Prostate gland (tissue), 2 donors: ENCODE results near the gene LEKR1. TPM values are rescaled to one million over a fixed set of nuclear protein-coding genes. Genes with fewer than 3 reads are reported as not detected.

ENCODE experiments used
- DNase-seq: peaks from one replicate; pipeline ENCODE4 v3.0.0-alpha.2; 2019; ENCODE audit warnings: low spot score
- H3K27ac ChIP-seq, 2 donors: fragments of 200-600 bp; sonication (generic); 2 replicates each; pipeline ENCODE4 v1.5.1; 2017 to 2019
- H3K27me3 ChIP-seq: fragments of 200-600 bp; sonication (generic); replicated peaks from 2 replicates; pipeline ENCODE4 v1.5.1; 2019; ENCODE audit not compliant: insufficient read depth
- H3K36me3 ChIP-seq, 2 donors: fragments of 200-600 bp; sonication (generic); 1 replicate in 1 of 2; 2 replicates in 1 of 2; pipeline versions ENCODE4 v1.5.1 to v1.8.1; 2017 to 2019
- H3K4me1 ChIP-seq: fragments of 200-600 bp; sonication (generic); replicated peaks from 2 replicates; pipeline ENCODE4 v1.5.1; 2019
- H3K4me3 ChIP-seq, 2 donors: fragments of 200-600 bp; sonication (generic); 2 replicates each; pipeline ENCODE4 v1.5.1; 2017 to 2019
- H3K9me3 ChIP-seq: fragments of 200-600 bp; sonication (generic); 2 replicates; pipeline ENCODE4 v1.5.1; 2017
- POLR2A ChIP-seq: fragments of 450-650 bp; IDR thresholded peaks from one replicate; pipeline ENCODE4 v1.6.1; 2016; ENCODE audit warnings: antibody characterized with exemption, mild to moderate bottlenecking
- POLR2AphosphoS5 ChIP-seq: sonication (generic); formaldehyde crosslinking; IDR thresholded peaks from one replicate; pipeline ENCODE4 v1.6.1; 2017; ENCODE audit warnings: antibody characterized with exemption
- WGBS: methylation state at CpG from one replicate; pipeline ENCODE4 v1.1.5; 2018; 5-methylcytosine and 5-hydroxymethylcytosine counted together
- intact Hi-C: fragments of 100-400 bp; cut with DNase I; formaldehyde crosslinking; loops from one replicate; pipeline ENCODE4 v1.14.2; 2022
- small RNA-seq, 2 donors: library from RNA; depleted of rRNA; stranded (forward); fragments of <200 nt; gene quantifications; one replicate each; pipeline ENCODE3, GENCODE V24; 2016
- total RNA-seq, 2 donors: library from RNA; depleted of rRNA; stranded (reverse); fragments of >200 nt; gene quantifications; one replicate each; pipeline ENCODE4 v1.1.0, GENCODE V29; 2016
- TF ChIP-seq, protein P1 (sequence below), 4 experiments: fragments of 200-600 bp in 2 of 4; fragments of 450-650 bp in 2 of 4; sonication (generic) in 2 of 4; IDR thresholded peaks; 1 replicate in 3 of 4; 2 replicates in 1 of 4; pipeline ENCODE4 v1.5.1; 2016 to 2019; ENCODE audit warnings: antibody characterized with exemption in 4 of 4, mild to moderate bottlenecking in 2 of 4, moderate library complexity in 2 of 4

Gene LEKR1
- total RNA-seq, 2 donors from 2014 or later, result 2.2 to 4.4 TPM

DNA sequence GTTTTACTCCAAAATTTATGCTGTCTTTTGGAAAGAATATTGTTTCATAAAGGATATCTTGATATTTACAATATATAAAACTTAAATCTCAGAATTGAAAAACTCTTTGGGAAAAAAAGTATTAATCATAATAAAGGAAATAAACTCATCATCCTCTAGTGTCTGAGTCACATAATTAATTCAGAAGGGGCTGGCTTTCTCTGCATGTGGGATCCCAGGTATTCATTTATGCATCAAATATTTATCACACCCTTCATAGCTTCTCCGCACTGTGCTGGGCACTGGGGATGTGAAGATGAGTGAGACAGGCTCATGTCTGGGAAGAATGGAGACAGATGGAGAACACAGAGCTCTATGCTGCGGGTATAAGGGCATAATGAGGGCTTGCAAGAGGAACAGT, 268.1 kb downstream of the LEKR1 start:
- 90% methylated on average over 2 of the region's 2 CpGs for WGBS
- TF ChIP-seq POLR2AphosphoS5 (no peak), POLR2A (no peak)
- TF ChIP-seq, protein P1, sequence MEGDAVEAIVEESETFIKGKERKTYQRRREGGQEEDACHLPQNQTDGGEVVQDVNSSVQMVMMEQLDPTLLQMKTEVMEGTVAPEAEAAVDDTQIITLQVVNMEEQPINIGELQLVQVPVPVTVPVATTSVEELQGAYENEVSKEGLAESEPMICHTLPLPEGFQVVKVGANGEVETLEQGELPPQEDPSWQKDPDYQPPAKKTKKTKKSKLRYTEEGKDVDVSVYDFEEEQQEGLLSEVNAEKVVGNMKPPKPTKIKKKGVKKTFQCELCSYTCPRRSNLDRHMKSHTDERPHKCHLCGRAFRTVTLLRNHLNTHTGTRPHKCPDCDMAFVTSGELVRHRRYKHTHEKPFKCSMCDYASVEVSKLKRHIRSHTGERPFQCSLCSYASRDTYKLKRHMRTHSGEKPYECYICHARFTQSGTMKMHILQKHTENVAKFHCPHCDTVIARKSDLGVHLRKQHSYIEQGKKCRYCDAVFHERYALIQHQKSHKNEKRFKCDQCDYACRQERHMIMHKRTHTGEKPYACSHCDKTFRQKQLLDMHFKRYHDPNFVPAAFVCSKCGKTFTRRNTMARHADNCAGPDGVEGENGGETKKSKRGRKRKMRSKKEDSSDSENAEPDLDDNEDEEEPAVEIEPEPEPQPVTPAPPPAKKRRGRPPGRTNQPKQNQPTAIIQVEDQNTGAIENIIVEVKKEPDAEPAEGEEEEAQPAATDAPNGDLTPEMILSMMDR (IDR thresholded peaks at IDR 0.05), result no peak
- Histone ChIP-seq H3K27ac (no peak overlapping the region), H3K27me3 (no peaks in the 10 kb centered on the region), H3K4me3 (no peak overlapping the region), H3K9me3 (no peaks in the 10 kb centered on the region), H3K36me3 (no peaks in the 10 kb centered on the region), H3K4me1 (peaks cover 6% of the 10 kb centered on the region)
- intact Hi-C loops, result no loop called here
- DNase-seq, result no peak

DNA sequence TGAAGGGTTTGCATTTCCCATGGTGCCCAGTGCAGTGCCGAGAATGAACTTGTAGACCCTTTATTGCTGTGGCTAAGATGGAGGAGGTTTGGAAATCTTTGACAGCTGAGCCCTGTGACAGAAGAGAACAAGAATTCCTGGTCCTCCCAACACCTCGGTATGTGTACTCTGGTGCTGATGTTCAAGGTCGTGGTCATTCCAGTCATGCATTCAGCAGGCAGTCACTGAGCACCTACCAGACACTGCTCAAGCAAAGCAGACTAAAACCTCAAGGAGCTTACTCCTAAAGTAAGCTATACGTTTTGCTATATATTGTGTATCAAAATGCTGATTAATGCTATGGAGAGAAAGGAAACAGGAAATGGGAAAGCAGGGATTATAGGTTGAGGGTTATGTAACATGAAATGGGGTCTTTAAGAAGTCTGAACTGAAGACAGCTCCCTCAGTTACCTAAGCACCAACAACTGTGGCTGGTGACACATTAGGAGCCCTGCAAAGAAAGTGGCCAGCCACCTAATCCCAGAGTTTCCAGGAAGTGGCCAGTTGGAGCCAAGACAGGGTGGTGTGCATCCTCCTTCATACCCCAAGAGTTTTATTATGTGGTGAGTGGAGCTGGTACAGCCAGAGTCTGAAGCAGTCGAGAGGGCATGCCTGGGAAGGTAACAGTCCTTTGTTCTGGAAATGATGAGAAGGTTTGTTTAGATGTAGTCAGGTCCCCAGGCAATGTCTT, 268.8 kb downstream of the LEKR1 start:
- no peaks in the 10 kb centered on the region for H3K9me3 ChIP-seq
- peaks cover 2% of the 10 kb centered on the region for H3K4me1 ChIP-seq
- WGBS, result 77% methylated on average over 5 of the region's 5 CpGs
- H3K27me3 ChIP-seq, result no peaks in the 10 kb centered on the region
- intact Hi-C loops, result no loop called here
- no peak for DNase-seq
- H3K27ac ChIP-seq, result no peak overlapping the region
- no peaks in the 10 kb centered on the region for H3K36me3 ChIP-seq
- no peak overlapping the region for H3K4me3 ChIP-seq
- TF ChIP-seq, protein P1 (IDR thresholded peaks at IDR 0.05), result no peak
- TF ChIP-seq POLR2AphosphoS5, result no peak
- no peak for TF ChIP-seq POLR2A

Small RNA genes within 50 kb of the gene (small RNA-seq; reads per million reads assigned to genes)
- gene KLF3P2, result 0 reads per million in 2 donors

Other genes with a start within 250 kb of the LEKR1 start
- 10 to 100 TPM; 31.9 to 52.0 TPM for gene TIPARP, start 151.8 kb upstream of the LEKR1 start, total RNA-seq